ENCODE data around the gene HYI. TPM values are rescaled to one million over a fixed set of nuclear protein-coding genes. Genes with fewer than 3 reads are reported as not detected.
A peak's percentile ranks its signal among the peaks of the same experiment; 100 is the strongest.
"Not testable (repeated sequence)": the region's sequence is repeated elsewhere in the genome, so short reads cannot be mapped to it uniquely, and the experiment has no call there.

The HYI gene, protein sequence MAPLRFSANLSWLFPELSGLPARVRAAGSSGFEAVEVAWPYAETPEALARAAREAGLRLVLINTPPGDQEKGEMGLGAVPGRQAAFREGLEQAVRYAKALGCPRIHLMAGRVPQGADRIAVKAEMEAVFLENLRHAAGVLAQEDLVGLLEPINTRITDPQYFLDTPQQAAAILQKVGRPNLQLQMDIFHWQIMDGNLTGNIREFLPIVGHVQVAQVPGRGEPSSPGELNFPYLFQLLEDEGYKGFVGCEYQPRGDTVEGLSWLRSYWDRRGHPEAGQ
- 100 to 1,000 TPM; 127 to 210 (median 169) TPM for total RNA-seq

DNA sequence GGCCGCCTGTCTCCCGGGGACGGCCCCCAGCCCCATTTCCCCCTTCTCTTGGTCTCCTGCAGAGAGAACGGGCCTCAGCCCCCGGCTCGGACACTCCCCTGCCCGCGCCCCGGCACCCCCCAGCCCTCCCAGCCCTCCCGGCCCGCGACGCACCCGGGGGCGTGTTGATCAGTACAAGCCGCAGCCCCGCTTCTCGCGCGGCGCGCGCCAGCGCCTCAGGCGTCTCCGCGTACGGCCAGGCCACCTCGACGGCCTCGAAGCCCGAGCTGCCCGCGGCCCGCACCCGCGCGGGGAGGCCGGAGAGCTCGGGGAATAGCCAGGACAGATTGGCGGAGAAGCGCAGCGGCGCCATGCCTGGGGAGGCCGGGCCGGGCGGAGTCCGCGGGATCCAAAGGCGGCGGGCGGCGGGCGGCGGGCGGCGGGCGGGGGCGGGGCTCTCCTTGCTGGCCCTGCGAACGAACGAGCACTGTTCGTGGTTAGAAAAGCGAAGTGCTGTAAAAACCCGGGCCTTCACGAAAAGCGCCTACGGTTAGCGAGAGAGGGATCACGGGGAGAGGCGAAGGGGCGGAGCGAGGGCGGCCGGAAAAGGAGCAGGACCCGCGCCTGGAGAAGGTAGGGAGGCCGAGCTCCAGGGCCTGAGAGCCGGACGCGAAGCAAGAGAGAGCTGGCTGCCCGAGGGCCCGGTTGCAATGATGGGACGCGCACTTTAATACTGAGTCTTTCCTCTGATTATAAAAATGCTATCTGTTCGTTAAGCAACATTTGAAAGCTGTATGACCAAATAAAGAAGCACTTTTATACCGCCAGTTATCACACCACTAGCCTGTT lies at the start of gene HYI:
HYI (minus strand) TSS at position 490 of the 828 bp plus-strand sequence; CDS start at position 352, 138 bp downstream.
- TF ChIP-seq POLR2A (IDR thresholded peaks at IDR 0.05) = peak; percentile 35 to 61
- TF ChIP-seq, protein P1, sequence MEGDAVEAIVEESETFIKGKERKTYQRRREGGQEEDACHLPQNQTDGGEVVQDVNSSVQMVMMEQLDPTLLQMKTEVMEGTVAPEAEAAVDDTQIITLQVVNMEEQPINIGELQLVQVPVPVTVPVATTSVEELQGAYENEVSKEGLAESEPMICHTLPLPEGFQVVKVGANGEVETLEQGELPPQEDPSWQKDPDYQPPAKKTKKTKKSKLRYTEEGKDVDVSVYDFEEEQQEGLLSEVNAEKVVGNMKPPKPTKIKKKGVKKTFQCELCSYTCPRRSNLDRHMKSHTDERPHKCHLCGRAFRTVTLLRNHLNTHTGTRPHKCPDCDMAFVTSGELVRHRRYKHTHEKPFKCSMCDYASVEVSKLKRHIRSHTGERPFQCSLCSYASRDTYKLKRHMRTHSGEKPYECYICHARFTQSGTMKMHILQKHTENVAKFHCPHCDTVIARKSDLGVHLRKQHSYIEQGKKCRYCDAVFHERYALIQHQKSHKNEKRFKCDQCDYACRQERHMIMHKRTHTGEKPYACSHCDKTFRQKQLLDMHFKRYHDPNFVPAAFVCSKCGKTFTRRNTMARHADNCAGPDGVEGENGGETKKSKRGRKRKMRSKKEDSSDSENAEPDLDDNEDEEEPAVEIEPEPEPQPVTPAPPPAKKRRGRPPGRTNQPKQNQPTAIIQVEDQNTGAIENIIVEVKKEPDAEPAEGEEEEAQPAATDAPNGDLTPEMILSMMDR (IDR thresholded peaks at IDR 0.05) = no peak
- DNase-seq = peak; percentile 84 to 94 (median 91)
- H3K4me1 ChIP-seq = peaks cover 0 to 25% (median 0%) of the 10 kb centered on the region in 4 donors
- peak within 1 kb of the TSS; percentile 46 to 77 (median 72) for H3K4me3 ChIP-seq
- no peaks in the 10 kb centered on the region for H3K27me3 ChIP-seq
- peak within 1 kb of the TSS; percentile 81 to 96 (median 92) for H3K27ac ChIP-seq
- H3K36me3 ChIP-seq = peaks cover 0 to 29% (median 0%) of the 10 kb centered on the region in 3 donors
- no peaks in the 10 kb centered on the region for H3K9me3 ChIP-seq

DNA sequence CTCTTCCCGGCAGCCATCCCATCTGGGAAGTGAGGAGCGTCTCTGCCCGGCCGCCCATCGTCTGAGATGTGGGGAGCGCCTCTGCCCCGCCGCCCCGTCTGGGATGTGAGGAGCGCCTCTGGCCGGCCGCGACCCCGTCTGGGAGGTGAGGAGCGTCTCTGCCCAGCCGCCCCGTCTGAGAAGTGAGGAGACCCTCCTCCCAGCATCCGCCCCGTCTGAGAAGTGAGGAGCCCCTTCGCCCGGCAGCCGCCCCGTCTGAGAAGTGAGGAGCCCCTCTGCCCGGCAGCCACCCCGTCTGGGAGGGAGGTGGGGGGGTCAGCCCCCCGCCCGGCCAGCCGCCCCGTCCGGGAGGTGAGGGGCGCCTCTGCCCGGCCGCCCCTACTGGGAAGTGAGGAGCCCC lies 48.1 kb upstream of the HYI start:
- not testable (repeated sequence) for H3K4me1 ChIP-seq, H3K27ac ChIP-seq, H3K9me3 ChIP-seq, H3K36me3 ChIP-seq, H3K27me3 ChIP-seq, H3K4me3 ChIP-seq, DNase-seq

DNA sequence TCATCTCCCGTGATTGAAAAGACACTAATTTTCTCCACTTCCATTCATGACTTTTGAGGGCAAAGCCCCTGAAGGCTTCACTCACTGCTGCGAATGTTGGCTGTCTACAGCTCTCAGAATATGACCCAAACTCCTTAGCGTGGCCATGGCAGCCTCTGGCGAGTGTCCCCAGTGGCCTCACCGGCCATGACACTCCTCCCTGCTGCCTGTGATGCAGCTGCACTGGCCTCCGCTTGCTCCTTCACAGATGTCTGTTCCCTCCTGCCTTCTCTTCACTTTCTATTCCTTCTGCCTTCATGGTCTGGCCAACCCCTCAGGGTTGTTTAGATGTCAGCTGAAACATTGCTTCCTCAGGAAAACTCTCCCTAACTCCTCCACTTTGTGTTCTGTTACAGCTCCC lies 46.2 kb upstream of the HYI start:
- Histone ChIP-seq H3K36me3 (no peaks in the 10 kb centered on the region), H3K4me3 (no peak overlapping the region), H3K27me3 (no peaks in the 10 kb centered on the region), H3K27ac (no peak overlapping the region), H3K4me1 (no peaks in the 10 kb centered on the region), H3K9me3 (no peaks in the 10 kb centered on the region)
- TF ChIP-seq, protein P1 (IDR thresholded peaks at IDR 0.05) = no peak
- TF ChIP-seq POLR2A (IDR thresholded peaks at IDR 0.05) = no peak
- DNase-seq = no peak

DNA sequence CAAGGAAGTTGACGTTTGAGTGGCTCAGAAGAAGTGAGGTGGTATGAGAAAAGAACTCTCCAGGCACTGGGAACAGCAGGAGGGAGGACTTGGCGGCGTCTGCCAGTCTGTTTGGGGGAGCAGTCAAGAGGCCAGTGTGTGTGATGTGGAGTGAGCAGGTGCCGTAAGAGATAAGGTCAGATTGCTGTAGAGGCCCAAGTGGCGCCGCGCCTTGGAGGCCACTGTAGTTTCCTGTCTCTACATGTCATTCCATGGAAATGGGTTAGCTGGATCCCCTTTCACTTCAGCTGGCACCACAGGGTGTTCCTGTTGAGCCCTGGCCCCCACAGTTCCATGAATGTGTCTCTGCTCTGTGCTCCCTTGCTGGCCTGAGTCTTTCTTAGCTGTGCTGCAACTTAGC lies 41.5 kb upstream of the HYI start:
- TF ChIP-seq, protein P1 (IDR thresholded peaks at IDR 0.05) = no peak
- TF ChIP-seq POLR2A (IDR thresholded peaks at IDR 0.05) = no peak
- H3K9me3 ChIP-seq = peaks cover 0 to 10% (median 0%) of the 10 kb centered on the region in 4 donors
- no peaks in the 10 kb centered on the region for H3K4me1 ChIP-seq
- no peaks in the 10 kb centered on the region for H3K36me3 ChIP-seq
- no peak for DNase-seq
- no peak overlapping the region for H3K4me3 ChIP-seq
- no peak overlapping the region for H3K27ac ChIP-seq
- H3K27me3 ChIP-seq = no peaks in the 10 kb centered on the region

DNA sequence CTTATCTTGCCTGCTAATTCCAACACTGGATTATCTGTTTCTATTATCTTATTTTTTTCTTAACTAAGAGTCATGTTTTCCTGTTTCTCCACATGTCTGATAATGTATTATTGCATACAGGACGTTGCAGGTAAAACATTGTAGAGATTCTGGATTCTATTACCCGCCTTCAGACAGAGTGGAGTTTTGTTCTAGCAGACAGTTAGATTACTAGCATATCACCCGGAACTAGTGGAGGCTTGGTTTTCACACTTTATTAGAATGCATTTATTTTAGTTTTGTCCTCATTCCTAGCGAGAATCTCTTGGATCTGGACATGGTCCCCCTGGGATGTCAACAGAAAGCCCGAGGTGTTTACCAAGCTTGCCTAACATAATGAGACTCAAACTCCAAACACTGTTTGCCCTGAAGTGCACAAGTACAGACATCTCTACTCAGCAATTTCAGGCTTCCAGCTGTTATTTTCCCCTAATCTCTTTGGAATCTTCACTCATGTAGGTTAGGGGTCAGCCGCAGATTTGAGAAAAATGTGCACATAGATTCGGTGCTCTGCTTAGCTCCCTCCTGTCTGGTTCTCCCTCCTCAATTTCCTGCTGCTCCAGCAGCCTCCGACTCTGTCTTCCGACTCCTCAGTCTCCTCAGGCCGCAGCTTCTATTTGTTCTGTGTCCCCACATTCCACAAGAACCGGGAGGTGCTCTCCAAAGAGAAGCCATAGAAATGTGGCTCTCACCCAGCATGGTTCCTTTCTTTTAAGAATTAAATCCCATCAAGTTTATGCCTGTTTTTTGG lies 40.1 kb upstream of the HYI start:
- DNase-seq = no peak
- H3K4me1 ChIP-seq = no peaks in the 10 kb centered on the region
- no peak for TF ChIP-seq POLR2A (IDR thresholded peaks at IDR 0.05)
- TF ChIP-seq, protein P1 (IDR thresholded peaks at IDR 0.05) = no peak
- H3K4me3 ChIP-seq = no peak overlapping the region
- no peak overlapping the region for H3K27ac ChIP-seq
- H3K9me3 ChIP-seq = peaks cover 0 to 10% (median 0%) of the 10 kb centered on the region in 4 donors
- H3K27me3 ChIP-seq = no peaks in the 10 kb centered on the region
- H3K36me3 ChIP-seq = no peaks in the 10 kb centered on the region
